BE2C (cell line): ENCODE results near the gene CAMTA1.

Experiments
- DNase-seq: peaks from one replicate; pipeline ENCODE4 v3.0.0-alpha.2; 2020
- H3K27me3 ChIP-seq: fragments of 250-450 bp; sonication (Bioruptor Pico); 2 replicates; pipeline ENCODE4 v1.5.1; 2020; ENCODE audit warnings: mild to moderate bottlenecking
- H3K36me3 ChIP-seq: fragments of 250-450 bp; sonication (Bioruptor Pico); 2 replicates; pipeline ENCODE4 v1.5.1; 2020; ENCODE audit warnings: mild to moderate bottlenecking
- H3K4me1 ChIP-seq: fragments of 250-450 bp; sonication (Bioruptor Pico); 2 replicates; pipeline ENCODE4 v1.5.1; 2020
- H3K4me3 ChIP-seq: 2 replicates; pipeline ENCODE4 v1.5.1; 2011; ENCODE audit warnings: low read depth, low read length
- H3K9me3 ChIP-seq: fragments of 250-450 bp; sonication (Bioruptor Pico); 2 replicates; pipeline ENCODE4 v1.5.1; 2020
- CTCF ChIP-seq: IDR thresholded peaks from 2 replicates; pipeline ENCODE4 v1.5.1; 2012; ENCODE audit warnings: mild to moderate bottlenecking, low read depth, low read length

CAMTA1 gene

GRCh38 chr1:6972399-6972798 lies 187.1 kb downstream of the CAMTA1 start:
- no peaks in the 10 kb centered on the region for H3K4me1 ChIP-seq
- no peak overlapping the region for H3K4me3 ChIP-seq
- no peaks in the 10 kb centered on the region for H3K27me3 ChIP-seq
- H3K9me3 ChIP-seq: no peaks in the 10 kb centered on the region
- no peak for TF ChIP-seq CTCF
- H3K36me3 ChIP-seq: no peaks in the 10 kb centered on the region
- DNase-seq: no peak

GRCh38 chr1:6975331-6976043 lies 190.2 kb downstream of the CAMTA1 start:
- H3K9me3 ChIP-seq: no peaks in the 10 kb centered on the region
- H3K27me3 ChIP-seq: no peaks in the 10 kb centered on the region
- no peak for TF ChIP-seq CTCF
- no peak for DNase-seq
- H3K36me3 ChIP-seq: no peaks in the 10 kb centered on the region
- H3K4me3 ChIP-seq: no peak overlapping the region
- H3K4me1 ChIP-seq: no peaks in the 10 kb centered on the region

DNA sequence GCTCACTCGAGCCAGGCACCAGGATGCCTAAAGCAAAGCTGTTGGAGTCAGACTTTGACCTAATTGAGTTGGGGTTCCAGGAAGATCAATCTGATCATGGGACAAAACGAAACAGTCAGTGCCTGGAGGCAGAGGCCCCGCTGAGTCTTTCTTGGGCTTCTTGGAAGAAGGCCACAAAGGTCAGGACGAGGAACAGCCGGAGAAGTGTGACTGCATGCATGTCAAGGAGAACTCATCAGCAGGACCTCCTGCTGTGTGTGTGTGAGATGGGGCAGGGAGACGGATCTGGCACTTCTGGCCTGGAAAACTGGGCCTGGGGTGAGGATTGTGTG lies 190.8 kb downstream of the CAMTA1 start:
- no peak for TF ChIP-seq CTCF

GRCh38 chr1:6979003-6979613 lies 193.9 kb downstream of the CAMTA1 start:
- no peak for DNase-seq
- no peaks in the 10 kb centered on the region for H3K4me1 ChIP-seq
- H3K9me3 ChIP-seq: no peaks in the 10 kb centered on the region
- no peaks in the 10 kb centered on the region for H3K27me3 ChIP-seq
- H3K4me3 ChIP-seq: no peak overlapping the region
- no peak for TF ChIP-seq CTCF
- no peaks in the 10 kb centered on the region for H3K36me3 ChIP-seq

More for the DNA sequence above, 190.8 kb downstream of the CAMTA1 start:
- Histone ChIP-seq H3K27me3 (no peaks in the 10 kb centered on the region), H3K4me3 (no peak overlapping the region), H3K9me3 (no peaks in the 10 kb centered on the region), H3K36me3 (no peaks in the 10 kb centered on the region), H3K4me1 (no peaks in the 10 kb centered on the region)
- no peak for DNase-seq

DNA sequence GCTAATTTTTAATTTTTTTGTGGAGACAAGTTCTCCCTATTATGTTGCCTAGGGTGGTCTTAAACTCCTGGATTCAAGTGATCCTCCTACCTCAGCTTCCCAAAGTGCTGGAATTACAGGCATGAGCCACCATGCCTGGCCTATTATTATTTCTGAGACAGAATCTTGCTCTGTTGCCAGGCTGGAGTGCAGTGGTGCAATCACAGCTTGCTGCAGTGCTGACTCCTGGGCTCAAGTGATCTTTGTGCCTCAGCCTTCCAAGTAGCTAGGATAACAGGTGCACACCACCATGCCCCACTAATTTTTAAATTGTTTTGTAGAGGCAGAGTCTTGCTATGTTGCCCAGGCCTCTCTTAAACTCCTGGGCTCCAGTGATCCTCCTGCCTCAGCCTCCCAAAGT lies 196.3 kb downstream of the CAMTA1 start:
- H3K36me3 ChIP-seq: no peaks in the 10 kb centered on the region
- H3K9me3 ChIP-seq: no peaks in the 10 kb centered on the region
- no peak for DNase-seq
- no peak overlapping the region for H3K4me3 ChIP-seq
- no peaks in the 10 kb centered on the region for H3K27me3 ChIP-seq
- no peak for TF ChIP-seq CTCF
- H3K4me1 ChIP-seq: no peaks in the 10 kb centered on the region

- H3K4me1 ChIP-seq: no peaks in the 10 kb centered on the region
- H3K9me3 ChIP-seq: no peaks in the 10 kb centered on the region
- H3K27me3 ChIP-seq: no peaks in the 10 kb centered on the region
- no peak for TF ChIP-seq CTCF
- H3K36me3 ChIP-seq: no peaks in the 10 kb centered on the region
- DNase-seq: no peak
- H3K4me3 ChIP-seq: no peak overlapping the region
Measured at GRCh38 chr1:6982443-6982842, 197.2 kb downstream of the CAMTA1 start.
